KMS-11 (cell line): ENCODE results near the gene APOL2.
"Not testable (repeated sequence)": the region's sequence is repeated elsewhere in the genome, so short reads cannot be mapped to it uniquely, and the experiment has no call there.

Experiments used
- H2AFZ ChIP-seq: fragments of 200-600 bp; sonication (generic); 2 replicates; pipeline ENCODE4 v1.6.1; 2016; ENCODE audit warnings: antibody characterized with exemption, mixed run types, low read depth
- H3K27ac ChIP-seq: fragments of 200-600 bp; sonication (generic); 2 replicates; pipeline ENCODE4 v1.6.1; 2016; ENCODE audit warnings: mild to moderate bottlenecking, mixed run types
- H3K27me3 ChIP-seq: fragments of 200-600 bp; sonication (generic); 2 replicates; pipeline ENCODE4 v1.6.1; 2017; ENCODE audit warnings: mild to moderate bottlenecking, low read depth, mixed run types, moderate library complexity; ENCODE audit not compliant: insufficient read depth
- H3K36me3 ChIP-seq: fragments of 200-600 bp; sonication (generic); 2 replicates; pipeline ENCODE4 v1.6.1; 2017; ENCODE audit warnings: mild to moderate bottlenecking, mixed run types; ENCODE audit not compliant: insufficient read depth
- H3K4me1 ChIP-seq: fragments of 200-600 bp; sonication (generic); 2 replicates; pipeline ENCODE4 v1.6.1; 2016; ENCODE audit warnings: mild to moderate bottlenecking, low read depth, mixed run types; ENCODE audit not compliant: poor library complexity, severe bottlenecking
- H3K4me2 ChIP-seq: fragments of 200-600 bp; sonication (generic); 2 replicates; pipeline ENCODE4 v1.7.0; 2016; ENCODE audit warnings: mild to moderate bottlenecking, mixed run types
- H3K4me3 ChIP-seq: fragments of 200-600 bp; sonication (generic); IDR thresholded peaks from 2 replicates; pipeline ENCODE4 v1.6.1; 2017; ENCODE audit warnings: low read depth, low read length, mixed read lengths; ENCODE audit not compliant: insufficient read depth
- H3K79me2 ChIP-seq: fragments of 200-600 bp; sonication (generic); 2 replicates; pipeline ENCODE4 v1.6.1; 2016; ENCODE audit warnings: low read depth, mixed run types; ENCODE audit not compliant: insufficient read depth
- H3K9ac ChIP-seq: fragments of 200-600 bp; sonication (generic); 2 replicates; pipeline ENCODE4 v1.6.1; 2016; ENCODE audit warnings: mild to moderate bottlenecking, mixed run types
- H4K20me1 ChIP-seq: fragments of 200-600 bp; sonication (generic); 2 replicates; pipeline ENCODE4 v1.6.1; 2016; ENCODE audit warnings: mild to moderate bottlenecking, mixed run types; ENCODE audit not compliant: insufficient read depth
- CTCF ChIP-seq: fragments of 200-600 bp; sonication (generic); conservative IDR thresholded peaks from 2 replicates; pipeline ENCODE4 v1.6.1; 2017; ENCODE audit warnings: low read depth, mild to moderate bottlenecking, antibody characterized with exemption, low read length, moderate library complexity, mixed read lengths

APOL2 gene

DNA sequence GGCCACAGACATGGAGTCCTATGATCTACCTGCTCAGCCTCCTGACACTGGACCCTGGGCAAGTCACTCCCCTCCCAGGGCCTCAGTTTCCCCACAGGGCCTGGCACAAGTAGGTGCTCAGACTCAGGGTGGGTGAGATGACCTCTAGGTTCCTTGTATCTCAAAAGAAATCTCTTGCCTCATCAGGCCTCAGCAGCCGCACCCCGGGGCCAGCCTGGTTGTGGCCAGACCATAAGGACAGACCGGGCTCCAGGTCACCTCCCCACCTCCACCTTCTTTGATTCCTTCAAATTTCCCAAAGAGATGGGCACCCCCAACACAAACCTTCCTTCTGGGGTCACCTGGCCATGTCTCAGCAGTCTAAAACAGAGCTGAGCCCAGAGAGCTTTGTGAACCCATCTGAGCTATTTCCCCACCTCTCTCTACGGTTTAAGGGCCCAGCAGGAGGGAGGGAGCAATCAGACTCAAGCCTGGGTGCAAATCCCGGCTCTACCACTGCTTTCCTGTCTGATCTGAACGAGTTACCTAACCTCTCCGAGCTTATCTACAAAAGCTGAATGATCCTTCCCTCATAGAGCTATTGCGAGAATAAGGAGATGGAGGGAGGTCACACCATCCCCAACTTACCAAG lies 35.2 kb downstream of the APOL2 start:
- H3K27ac ChIP-seq = no peak overlapping the region
- no peak overlapping the region for H2AFZ ChIP-seq
- no peaks in the 10 kb centered on the region for H3K36me3 ChIP-seq
- H3K4me2 ChIP-seq = no peak overlapping the region
- H3K79me2 ChIP-seq = no peaks in the 10 kb centered on the region
- H4K20me1 ChIP-seq = no peaks in the 10 kb centered on the region
- no peak for TF ChIP-seq CTCF
- H3K9ac ChIP-seq = no peak overlapping the region
- H3K27me3 ChIP-seq = no peaks in the 10 kb centered on the region
- peaks cover 20% of the 10 kb centered on the region for H3K4me1 ChIP-seq
- no peak overlapping the region for H3K4me3 ChIP-seq

GRCh38 chr22:36203441-36203840 lies 35.9 kb downstream of the APOL2 start:
- H2AFZ ChIP-seq = not testable (repeated sequence)

DNA sequence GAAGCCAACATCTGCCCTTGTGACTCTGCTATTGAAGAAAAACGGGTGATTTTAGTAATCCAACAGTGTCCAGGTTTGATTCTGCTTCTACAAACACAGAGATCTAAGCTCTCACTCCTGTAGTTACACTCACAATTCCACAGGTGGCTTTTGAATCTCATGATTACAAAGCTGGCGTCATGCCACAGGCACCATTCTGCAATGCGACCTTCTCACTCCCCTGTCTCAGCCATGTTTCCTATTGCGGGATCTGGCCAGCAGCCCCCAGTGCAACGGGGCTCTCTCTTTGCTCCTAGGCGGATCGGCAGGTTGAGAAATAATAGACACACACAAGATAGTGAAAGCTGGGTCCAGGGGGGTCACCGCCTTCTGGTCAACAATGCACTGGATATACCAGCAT lies 36.4 kb downstream of the APOL2 start:
- peaks cover 12% of the 10 kb centered on the region for H3K4me1 ChIP-seq

More at GRCh38 chr22:36203441-36203840, 35.9 kb downstream of the APOL2 start:
- H3K4me1 ChIP-seq = peaks cover 13% of the 10 kb centered on the region
- H3K4me3 ChIP-seq, H4K20me1 ChIP-seq, H3K4me2 ChIP-seq, H3K9ac ChIP-seq, H3K36me3 ChIP-seq, H3K79me2 ChIP-seq, H3K27me3 ChIP-seq, H3K27ac ChIP-seq: not testable (repeated sequence)

DNA sequence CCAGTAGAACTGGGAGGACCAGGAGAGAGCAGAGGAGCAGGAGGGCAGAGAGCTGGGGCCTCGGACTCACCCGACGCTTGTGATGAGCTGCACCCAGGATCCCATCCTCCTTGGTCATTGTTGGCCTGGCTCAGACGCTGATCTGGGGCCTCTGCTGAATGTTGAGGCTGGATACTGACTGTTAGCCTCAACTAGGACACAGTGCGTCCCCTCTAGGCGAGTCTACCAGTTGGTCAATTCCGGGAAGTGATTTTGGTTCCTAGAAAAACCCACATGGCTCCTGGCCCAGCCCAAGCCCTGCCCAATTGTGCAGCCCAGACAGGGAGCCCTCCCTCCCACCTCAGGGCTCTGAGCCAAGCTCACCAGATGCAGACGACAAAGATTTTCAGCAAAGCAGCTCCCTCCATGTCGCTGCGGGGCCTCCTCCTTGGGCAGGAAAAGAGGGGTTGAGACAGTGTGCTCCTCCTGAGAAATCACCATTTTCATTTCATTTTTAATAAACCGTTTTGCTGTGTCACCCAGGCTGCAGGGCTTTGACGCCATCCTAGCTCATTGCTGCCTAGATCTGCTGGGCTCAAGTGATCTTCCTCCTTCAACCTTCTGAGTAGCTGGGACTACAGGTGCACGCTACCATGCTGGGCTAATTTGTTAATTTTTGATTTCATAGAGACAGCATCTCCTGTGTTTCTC lies 37.6 kb downstream of the APOL2 start, which contains the start of gene APOL4:
TSS of gene APOL4 (minus strand) at position 180 of the 690 bp plus-strand sequence. CDS start at position 105, 75 bp downstream.
- H4K20me1 ChIP-seq = no peaks in the 10 kb centered on the region
- no peak within 1 kb of the TSS for H3K4me2 ChIP-seq
- TF ChIP-seq CTCF = no peak
- H3K27me3 ChIP-seq = no peaks in the 10 kb centered on the region
- H3K79me2 ChIP-seq = no peaks in the 10 kb centered on the region
- H2AFZ ChIP-seq = no peak within 1 kb of the TSS
- H3K4me3 ChIP-seq = no peak within 1 kb of the TSS
- no peak within 1 kb of the TSS for H3K27ac ChIP-seq
- H3K9ac ChIP-seq = no peak within 1 kb of the TSS
- H3K36me3 ChIP-seq = no peaks in the 10 kb centered on the region
- H3K4me1 ChIP-seq = peaks cover 16% of the 10 kb centered on the region

More for the DNA sequence above, 36.4 kb downstream of the APOL2 start:
- not testable (repeated sequence) for H2AFZ ChIP-seq, H3K27ac ChIP-seq, H3K4me3 ChIP-seq, H3K4me2 ChIP-seq, H3K9ac ChIP-seq, H4K20me1 ChIP-seq, H3K79me2 ChIP-seq, H3K27me3 ChIP-seq, H3K36me3 ChIP-seq

DNA sequence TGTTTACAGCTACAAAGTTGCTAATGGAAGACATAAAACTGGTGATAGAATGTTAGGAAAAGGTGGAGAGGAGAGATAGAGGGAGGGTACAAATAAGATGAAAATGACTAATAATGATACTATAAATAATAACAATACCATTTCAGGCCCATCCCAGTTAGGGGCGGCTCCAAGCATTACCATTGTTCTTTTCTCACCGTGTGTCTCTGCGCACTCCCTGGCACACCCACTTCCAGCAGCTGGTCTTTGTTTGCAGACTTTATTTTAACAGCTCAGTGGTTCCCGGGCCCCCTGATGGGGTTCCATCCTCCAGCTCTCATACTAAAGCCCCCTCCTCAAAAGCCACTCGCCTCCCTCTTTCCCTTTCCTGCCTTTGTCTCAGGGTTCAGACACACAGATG lies 38.3 kb downstream of the APOL2 start:
- not testable (repeated sequence) for H3K4me3 ChIP-seq, H3K27ac ChIP-seq, H3K36me3 ChIP-seq, H3K27me3 ChIP-seq, H3K4me2 ChIP-seq, H4K20me1 ChIP-seq, H2AFZ ChIP-seq, H3K9ac ChIP-seq, H3K79me2 ChIP-seq
- H3K4me1 ChIP-seq = peaks cover 18% of the 10 kb centered on the region
